IMR-90 (cell line): ENCODE measurements around the gene FOXO6. TPM values are rescaled to one million over a fixed set of nuclear protein-coding genes. Genes with fewer than 3 reads are reported as not detected.
A peak's percentile ranks its signal among the peaks of the same experiment; 100 is the strongest.

Experiments used
- ATAC-seq: fragments of 200-7000 bp; cut with Tn5 transposase; 2 replicates; pipeline ENCODE4 v1.9.1; 2020; ENCODE audit warnings: low read depth, mild to moderate bottlenecking, moderate library complexity
- BruUV-seq: library from RNA; stranded (reverse); fragments of 400-500 nt; replicated peaks from 2 replicates; lab custom pipeline; 2021; lab: Mats Ljungman, UMichigan
- CTCF ChIA-PET: fragments of 300-600 bp; formaldehyde crosslinking; extraction: SDS; loops from one replicate; lab custom pipeline; 2021; ENCODE audit warnings: antibody characterized with exemption; lab: Yijun Ruan, JAX
- POLR2A ChIA-PET: fragments of 300-600 bp; sonication (Branson Sonifier 250); formaldehyde crosslinking; loops from one replicate; lab custom pipeline; 2022; ENCODE audit warnings: antibody characterized with exemption; ENCODE audit not compliant: unreplicated experiment; lab: Charles Lee
- DNase-seq: peaks from one replicate; pipeline ENCODE4 v3.0.0; 2013
- H2AFZ ChIP-seq: replicated peaks from 2 replicates; pipeline ENCODE3; 2013; ENCODE audit warnings: low read length, mild to moderate bottlenecking; ENCODE audit not compliant: poor library complexity
- H2AK5ac ChIP-seq: 2 replicates; pipeline ENCODE4 v1.6.1; 2013; ENCODE audit warnings: low read depth, low read length, inconsistent platforms
- H2AK9ac ChIP-seq: replicated peaks from 2 replicates; pipeline ENCODE3; 2013; ENCODE audit warnings: mild to moderate bottlenecking, low read depth, low read length, moderate library complexity; ENCODE audit not compliant: poor library complexity
- H2BK120ac ChIP-seq: 2 replicates; pipeline ENCODE4 v1.6.1; 2013; ENCODE audit warnings: low read depth, low read length, inconsistent platforms
- H2BK15ac ChIP-seq: 3 replicates; pipeline ENCODE4 v1.6.1; 2013; ENCODE audit warnings: low read depth, low read length, inconsistent platforms
- H2BK20ac ChIP-seq: 2 replicates; pipeline ENCODE4 v1.6.1; 2013; ENCODE audit warnings: low read depth, mild to moderate bottlenecking, inconsistent platforms, low read length, moderate library complexity
- H2BK5ac ChIP-seq: 2 replicates; pipeline ENCODE4 v1.6.1; 2013; ENCODE audit warnings: mild to moderate bottlenecking, low read depth, low read length, inconsistent platforms; ENCODE audit not compliant: poor library complexity, severe bottlenecking
- H3K14ac ChIP-seq: replicated peaks from 2 replicates; pipeline ENCODE4 v1.6.1; 2013; ENCODE audit warnings: low read depth, low read length, inconsistent platforms
- H3K18ac ChIP-seq: 2 replicates; pipeline ENCODE4 v1.6.1; 2013; ENCODE audit warnings: low read depth, low read length, control low read depth
- H3K23ac ChIP-seq: 2 replicates; pipeline ENCODE4 v1.6.1; 2013; ENCODE audit warnings: low read depth, low read length, inconsistent platforms
- H3K27ac ChIP-seq: 2 replicates; pipeline ENCODE4 v1.5.1; 2013; ENCODE audit warnings: mild to moderate bottlenecking, control low read depth, low read length; ENCODE audit not compliant: insufficient read depth
- H3K27me3 ChIP-seq: 2 replicates; pipeline ENCODE4 v1.6.1; 2013; ENCODE audit warnings: low read length; ENCODE audit not compliant: control insufficient read depth, insufficient read depth
- H3K36me3 ChIP-seq: 2 replicates; pipeline ENCODE4 v1.6.1; 2013; ENCODE audit warnings: low read length, mixed read lengths; ENCODE audit not compliant: control insufficient read depth, insufficient read depth
- H3K4ac ChIP-seq: 2 replicates; pipeline ENCODE4 v1.6.1; 2013; ENCODE audit warnings: low read depth, low read length, inconsistent platforms
- H3K4me1 ChIP-seq: 2 replicates; pipeline ENCODE4 v1.6.1; 2013; ENCODE audit warnings: low read length, mixed read lengths; ENCODE audit not compliant: control insufficient read depth, insufficient read depth
- H3K4me2 ChIP-seq: 2 replicates; pipeline ENCODE4 v1.6.1; 2013; ENCODE audit warnings: low read depth, mild to moderate bottlenecking, control low read depth, low read length, moderate library complexity
- H3K4me3 ChIP-seq: 2 replicates; pipeline ENCODE4 v1.5.1; 2013; ENCODE audit warnings: low read depth, mild to moderate bottlenecking, control low read depth, low read length, moderate library complexity; ENCODE audit not compliant: insufficient read depth
- H3K56ac ChIP-seq: 2 replicates; pipeline ENCODE4 v1.6.1; 2013; ENCODE audit warnings: low read length, inconsistent platforms; ENCODE audit not compliant: insufficient read depth; ENCODE audit errors: extremely low read depth
- H3K79me1 ChIP-seq, 2 experiments: 2 replicates each; pipeline ENCODE4 v1.6.1; 2013; ENCODE audit warnings: low read length in 2 of 2, inconsistent platforms in 1 of 2, low read depth in 1 of 2
- H3K9ac ChIP-seq: 2 replicates; pipeline ENCODE4 v1.6.1; 2013; ENCODE audit warnings: low read depth, low read length, control low read depth
- H3K9me1 ChIP-seq: 2 replicates; pipeline ENCODE4 v1.6.1; 2013; ENCODE audit warnings: low read length, inconsistent platforms; ENCODE audit not compliant: insufficient read depth
- H3K9me3 ChIP-seq: 2 replicates; pipeline ENCODE4 v1.6.1; 2013; ENCODE audit warnings: low read length; ENCODE audit not compliant: control insufficient read depth, insufficient read depth
- H4K20me1 ChIP-seq: 2 replicates; pipeline ENCODE4 v1.6.1; 2013; ENCODE audit warnings: low read length, inconsistent platforms; ENCODE audit not compliant: insufficient read depth
- H4K5ac ChIP-seq: 2 replicates; pipeline ENCODE4 v1.6.1; 2013; ENCODE audit warnings: mild to moderate bottlenecking, low read depth, low read length, control low read depth
- H4K8ac ChIP-seq, 2 experiments: 2 replicates each; pipeline ENCODE4 v1.6.1; 2013; ENCODE audit warnings: low read depth in 2 of 2, low read length in 2 of 2, control low read depth in 1 of 2, inconsistent platforms in 1 of 2
- H4K91ac ChIP-seq: 2 replicates; pipeline ENCODE4 v1.6.1; 2013; ENCODE audit warnings: low read depth, low read length, inconsistent platforms; ENCODE audit not compliant: insufficient read depth
- CHD1 ChIP-seq: IDR thresholded peaks from 2 replicates; pipeline ENCODE4 v1.6.1; 2012; ENCODE audit warnings: low read depth, low read length, improper control_type of control experiment
- MAFK ChIP-seq: IDR thresholded peaks from 2 replicates; pipeline ENCODE4 v1.6.1; 2012; ENCODE audit warnings: low read depth, low read length, improper control_type of control experiment
- POLR2A ChIP-seq: IDR thresholded peaks from 2 replicates; pipeline ENCODE4 v1.6.1; 2012; ENCODE audit warnings: mild to moderate bottlenecking, low read depth, low read length
- RCOR1 ChIP-seq: IDR thresholded peaks from 2 replicates; pipeline ENCODE4 v1.6.1; 2012; ENCODE audit warnings: mild to moderate bottlenecking, low read length, improper control_type of control experiment; ENCODE audit not compliant: insufficient replicate concordance
- WGBS, 2 experiments: methylation state at CpG; one replicate each; pipeline versions ENCODE4 v1.1.5 to v1.1.7; 2013; ENCODE audit warnings: missing lambda C conversion rate in 2 of 2; ENCODE audit not compliant: insufficient read length in 1 of 2; ENCODE audit errors: extremely low coverage in 2 of 2; 5-methylcytosine and 5-hydroxymethylcytosine counted together
- dilution Hi-C: fragments of 300-500 bp; cut with HindIII; formaldehyde crosslinking; loops from one replicate; pipeline ENCODE4 v1.14.3; 2018; ENCODE audit warnings: low sequenced_read_pairs; ENCODE audit not compliant: unreplicated experiment
- in situ Hi-C: fragments of 300-500 bp; cut with MboI; formaldehyde crosslinking; loops from 3 replicates; pipeline ENCODE4 v1.14.3; 2019; ENCODE audit warnings: low sequenced_read_pairs, inconsistent platforms, mixed read lengths
- intact Hi-C: fragments of 100-400 bp; cut with micrococcal nuclease; formaldehyde crosslinking; loops from 2 replicates; pipeline ENCODE4 v1.10.0; 2022
- polyA plus RNA-seq, 3 experiments: library from polyadenylated mRNA; depleted of rRNA; stranded (reverse); fragments of >200 nt; gene quantifications; 2 replicates each; pipeline ENCODE4 v1.2.3, GENCODE V29; 2012; ENCODE audit warnings: low replicate concordance in 1 of 3
- total RNA-seq: library from RNA; depleted of rRNA; stranded (reverse); fragments of >200 nt; gene quantifications from 2 replicates; pipeline ENCODE4 v1.2.3, GENCODE V29; 2012

The FOXO6 gene
- total and polyA plus RNA-seq, 2 of the 4 experiments (the other 2 are of a cell fraction), result not detected

DNA sequence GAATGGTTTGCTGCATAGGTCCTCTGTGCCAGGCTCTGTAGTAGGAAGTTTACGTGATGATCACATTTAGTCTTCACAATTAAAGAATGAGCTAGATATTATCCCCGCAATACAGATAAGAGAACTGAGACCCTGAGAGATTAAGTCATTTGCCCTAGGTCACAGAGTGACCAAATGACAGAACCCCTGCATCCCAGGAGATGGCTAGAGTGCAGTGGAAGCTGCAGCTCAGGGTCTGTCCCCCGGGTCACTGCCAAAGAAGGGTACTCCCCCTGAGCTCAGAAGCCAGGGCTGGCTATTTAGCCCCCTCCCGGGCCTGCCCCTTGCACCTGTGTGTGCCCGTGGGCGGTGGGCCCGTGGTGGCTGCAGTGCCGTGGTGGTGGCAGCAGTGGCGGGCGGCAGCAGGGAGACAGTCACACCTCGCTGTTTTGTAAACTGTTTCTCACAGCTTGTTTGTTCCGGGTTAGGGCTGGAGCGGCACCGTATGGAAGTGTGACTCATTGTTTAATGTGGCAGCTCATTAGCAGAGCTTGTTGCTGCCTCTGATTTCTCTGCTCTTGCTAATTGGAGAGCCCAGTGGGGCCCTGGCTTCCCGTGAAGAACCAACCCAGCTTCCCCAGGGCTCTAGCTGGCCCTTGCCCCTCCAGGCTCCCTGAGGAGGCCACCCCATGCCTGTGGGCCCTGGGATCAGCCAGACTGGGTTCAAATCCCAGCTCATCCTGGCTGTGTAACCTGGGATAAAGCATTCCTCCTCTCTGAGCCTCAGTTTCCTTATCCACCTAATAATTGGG lies 19.3 kb upstream of the FOXO6 start:
- no TSS peak for BruUV-seq
- WGBS, 2 experiments, result 36% methylated on average over 2 of the region's 15 CpGs; no CpG with 5 or more reads in 1 of the 2 experiments
- Histone ChIP-seq H3K9me3 (no peaks in the 10 kb centered on the region), H2BK20ac (no peak overlapping the region), H3K9ac (no peak overlapping the region), H3K36me3 (no peaks in the 10 kb centered on the region), H2AK9ac (no peak overlapping the region), H3K79me1 (no peaks in the 10 kb centered on the region), H3K9me1 (no peaks in the 10 kb centered on the region), H3K18ac (no peak overlapping the region), H2BK120ac (no peak overlapping the region), H4K5ac (no peak overlapping the region), H2AFZ (peak overlapping the region; percentile 32), H3K4me3 (no peak overlapping the region), H3K4me1 (no peaks in the 10 kb centered on the region), H3K56ac (no peak overlapping the region), H3K27ac (no peak overlapping the region), H3K4ac (no peak overlapping the region), H3K14ac (no peak overlapping the region), H3K27me3 (peaks cover 17% of the 10 kb centered on the region), H2BK15ac (no peak overlapping the region), H4K20me1 (no peaks in the 10 kb centered on the region), H3K23ac (no peak overlapping the region), H4K91ac (no peak overlapping the region), H4K8ac (no peak overlapping the region), H3K4me2 (no peak overlapping the region), H2BK5ac (no peak overlapping the region), H2AK5ac (no peak overlapping the region)
- in situ Hi-C loops (no loop called here), intact Hi-C loops (no loop called here), dilution Hi-C loops (no loop called here)
- no peak for TF ChIP-seq MAFK
- TF ChIP-seq RCOR1, result no peak
- TF ChIP-seq CHD1, result no peak
- TF ChIP-seq POLR2A, result no peak
- ATAC-seq (peak; percentile 37), DNase-seq (no peak)
- ChIA-PET POLR2A (no interaction called here), CTCF (interaction anchor here (1.0 to 1.3 kb wide), 2 partner anchors 11 to 14 kb away, joined by 3 read pairs; no protein-coding TSS in a partner anchor)
